ENCODE results near the gene RTP5.

DNA sequence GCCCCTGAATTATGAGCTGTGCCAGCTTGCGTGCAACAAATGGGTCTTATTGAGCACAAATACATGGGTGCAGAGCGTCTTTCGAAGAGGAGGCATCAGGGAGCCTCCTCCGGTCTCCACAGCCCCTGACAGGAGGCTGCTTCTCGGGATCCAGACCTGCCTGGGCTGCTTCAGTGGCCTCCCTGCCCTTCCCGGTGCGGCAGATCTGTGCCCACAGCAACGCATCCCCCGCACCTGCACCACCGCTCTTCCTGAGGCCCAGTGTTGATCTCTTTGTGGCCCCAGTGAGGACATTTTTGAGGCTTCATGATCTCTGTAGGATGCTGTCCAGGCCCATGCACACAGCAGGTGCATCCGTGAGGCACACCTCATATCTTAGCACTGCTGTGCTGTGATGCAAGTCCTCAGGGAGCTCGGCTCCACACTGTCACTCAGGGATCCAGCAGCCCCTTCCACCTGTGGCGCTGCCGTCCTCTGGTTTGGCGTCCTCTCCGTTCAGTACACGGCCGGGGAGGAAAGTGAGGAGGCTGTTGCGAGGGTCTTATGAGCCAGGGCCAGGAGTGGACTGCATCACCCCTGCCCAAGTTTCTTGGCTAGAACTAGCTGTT, 17.4 kb downstream of the RTP5 start:
- TF ChIP-seq, protein P1, sequence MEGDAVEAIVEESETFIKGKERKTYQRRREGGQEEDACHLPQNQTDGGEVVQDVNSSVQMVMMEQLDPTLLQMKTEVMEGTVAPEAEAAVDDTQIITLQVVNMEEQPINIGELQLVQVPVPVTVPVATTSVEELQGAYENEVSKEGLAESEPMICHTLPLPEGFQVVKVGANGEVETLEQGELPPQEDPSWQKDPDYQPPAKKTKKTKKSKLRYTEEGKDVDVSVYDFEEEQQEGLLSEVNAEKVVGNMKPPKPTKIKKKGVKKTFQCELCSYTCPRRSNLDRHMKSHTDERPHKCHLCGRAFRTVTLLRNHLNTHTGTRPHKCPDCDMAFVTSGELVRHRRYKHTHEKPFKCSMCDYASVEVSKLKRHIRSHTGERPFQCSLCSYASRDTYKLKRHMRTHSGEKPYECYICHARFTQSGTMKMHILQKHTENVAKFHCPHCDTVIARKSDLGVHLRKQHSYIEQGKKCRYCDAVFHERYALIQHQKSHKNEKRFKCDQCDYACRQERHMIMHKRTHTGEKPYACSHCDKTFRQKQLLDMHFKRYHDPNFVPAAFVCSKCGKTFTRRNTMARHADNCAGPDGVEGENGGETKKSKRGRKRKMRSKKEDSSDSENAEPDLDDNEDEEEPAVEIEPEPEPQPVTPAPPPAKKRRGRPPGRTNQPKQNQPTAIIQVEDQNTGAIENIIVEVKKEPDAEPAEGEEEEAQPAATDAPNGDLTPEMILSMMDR (IDR thresholded peaks at IDR 0.05), result no peak
- no peak for TF ChIP-seq POLR2A (IDR thresholded peaks at IDR 0.05)
- no peak for TF ChIP-seq POLR2AphosphoS5 (IDR thresholded peaks at IDR 0.05)

Data from upper lobe of left lung (tissue), 4 donors.